HCT116 (cell line): Measurements from ENCODE around the gene SBK2.

ENCODE experiments used
- CTCF ChIP-seq, 3 experiments: fragments of 200-600 bp in 1 of 3; sonication (generic) in 1 of 3; IDR thresholded peaks in 2 of 3; conservative IDR thresholded peaks in 1 of 3; 2 replicates each; pipeline ENCODE4 v1.5.1; 2012 to 2017; ENCODE audit warnings: low read depth in 2 of 3, low read length in 2 of 3, antibody characterized with exemption in 1 of 3, borderline replicate concordance in 1 of 3, control low read depth in 1 of 3, mild to moderate bottlenecking in 1 of 3, mixed read lengths in 1 of 3, mixed run types in 1 of 3, moderate library complexity in 1 of 3; ENCODE audit not compliant: insufficient read depth in 1 of 3
- ELF1 ChIP-seq: IDR thresholded peaks from 2 replicates; pipeline ENCODE4 v1.6.1; 2012; ENCODE audit warnings: low read depth, borderline replicate concordance
- JUND ChIP-seq: IDR thresholded peaks from 2 replicates; pipeline ENCODE4 v1.6.1; 2012
- MAX ChIP-seq: IDR thresholded peaks from 2 replicates; pipeline ENCODE4 v1.6.1; 2012
- POLR2A ChIP-seq: IDR thresholded peaks from 2 replicates; pipeline ENCODE4 v1.7.0; 2011; ENCODE audit warnings: borderline replicate concordance; ENCODE audit not compliant: insufficient read depth, insufficient read length; ENCODE audit errors: extremely low read depth
- POLR2AphosphoS5 ChIP-seq: IDR thresholded peaks from 2 replicates; pipeline ENCODE4 v1.6.1; 2011; ENCODE audit warnings: mild to moderate bottlenecking, low read depth, low read length, moderate library complexity
- RAD21 ChIP-seq: IDR thresholded peaks from 2 replicates; pipeline ENCODE4 v1.6.1; 2012; ENCODE audit warnings: low read depth, mild to moderate bottlenecking
- SIN3A ChIP-seq: IDR thresholded peaks from 2 replicates; pipeline ENCODE4 v1.6.1; 2012; ENCODE audit warnings: low read depth
- SRF ChIP-seq: IDR thresholded peaks from 2 replicates; pipeline ENCODE4 v1.6.1; 2012; ENCODE audit warnings: low read depth
- YY1 ChIP-seq: IDR thresholded peaks from 2 replicates; pipeline ENCODE4 v1.6.1; 2011; ENCODE audit warnings: low read length, low read depth, moderate library complexity, mild to moderate bottlenecking; ENCODE audit not compliant: insufficient replicate concordance; ENCODE audit errors: extremely low read depth
- ZBTB33 ChIP-seq: IDR thresholded peaks from 2 replicates; pipeline ENCODE4 v1.6.1; 2011; ENCODE audit warnings: mild to moderate bottlenecking, low read length, moderate library complexity; ENCODE audit not compliant: insufficient replicate concordance; ENCODE audit errors: extremely low read depth
- ZFX ChIP-seq: fragments of 450-650 bp; IDR thresholded peaks from 2 replicates; pipeline ENCODE4 v1.6.1; 2017
- ZNF274 ChIP-seq: fragments of 200-500 bp; sonication (Bioruptor generic); IDR thresholded peaks from 2 replicates; pipeline ENCODE4 v1.6.1; 2014; ENCODE audit warnings: mild to moderate bottlenecking, low read depth, low read length, inconsistent platforms
- TF ChIP-seq, protein P1 (sequence below): IDR thresholded peaks from 2 replicates; pipeline ENCODE4 v1.6.1; 2012; ENCODE audit warnings: low read depth

- TF ChIP-seq, protein P1, sequence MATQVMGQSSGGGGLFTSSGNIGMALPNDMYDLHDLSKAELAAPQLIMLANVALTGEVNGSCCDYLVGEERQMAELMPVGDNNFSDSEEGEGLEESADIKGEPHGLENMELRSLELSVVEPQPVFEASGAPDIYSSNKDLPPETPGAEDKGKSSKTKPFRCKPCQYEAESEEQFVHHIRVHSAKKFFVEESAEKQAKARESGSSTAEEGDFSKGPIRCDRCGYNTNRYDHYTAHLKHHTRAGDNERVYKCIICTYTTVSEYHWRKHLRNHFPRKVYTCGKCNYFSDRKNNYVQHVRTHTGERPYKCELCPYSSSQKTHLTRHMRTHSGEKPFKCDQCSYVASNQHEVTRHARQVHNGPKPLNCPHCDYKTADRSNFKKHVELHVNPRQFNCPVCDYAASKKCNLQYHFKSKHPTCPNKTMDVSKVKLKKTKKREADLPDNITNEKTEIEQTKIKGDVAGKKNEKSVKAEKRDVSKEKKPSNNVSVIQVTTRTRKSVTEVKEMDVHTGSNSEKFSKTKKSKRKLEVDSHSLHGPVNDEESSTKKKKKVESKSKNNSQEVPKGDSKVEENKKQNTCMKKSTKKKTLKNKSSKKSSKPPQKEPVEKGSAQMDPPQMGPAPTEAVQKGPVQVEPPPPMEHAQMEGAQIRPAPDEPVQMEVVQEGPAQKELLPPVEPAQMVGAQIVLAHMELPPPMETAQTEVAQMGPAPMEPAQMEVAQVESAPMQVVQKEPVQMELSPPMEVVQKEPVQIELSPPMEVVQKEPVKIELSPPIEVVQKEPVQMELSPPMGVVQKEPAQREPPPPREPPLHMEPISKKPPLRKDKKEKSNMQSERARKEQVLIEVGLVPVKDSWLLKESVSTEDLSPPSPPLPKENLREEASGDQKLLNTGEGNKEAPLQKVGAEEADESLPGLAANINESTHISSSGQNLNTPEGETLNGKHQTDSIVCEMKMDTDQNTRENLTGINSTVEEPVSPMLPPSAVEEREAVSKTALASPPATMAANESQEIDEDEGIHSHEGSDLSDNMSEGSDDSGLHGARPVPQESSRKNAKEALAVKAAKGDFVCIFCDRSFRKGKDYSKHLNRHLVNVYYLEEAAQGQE = no peak
- TF ChIP-seq CTCF (IDR thresholded peaks at IDR 0.05 in 2 of 3, conservative IDR thresholded peaks at IDR 0.05 in 1 of 3; ENCODE audit: borderline replicate concordance in 1 of 3, insufficient read depth in 1 of 3, low read depth in 2 of 3, low read length in 2 of 3) (peak; percentile 80 to 92 (median 89)), SRF (no peak), POLR2A (no peak), JUND (no peak), RAD21 (peak; percentile 94), ZBTB33 (no peak), ZNF274 (no peak), YY1 (no peak), ZFX (peak; percentile 49; the same call in 1 of the 2 replicates), ELF1 (no peak), SIN3A (no peak), MAX (peak; percentile 100), POLR2AphosphoS5 (no peak)
Measured at GRCh38 chr19:55503502-55504251, 33.3 kb downstream of the SBK2 start.
